HepG2 (cell line): Measurements from ENCODE around the gene TST. TPM values are rescaled to one million over a fixed set of nuclear protein-coding genes. Genes with fewer than 3 reads are reported as not detected.

Source experiments
- ATAC-seq: fragments of 200-7000 bp; cut with Tn5 transposase; 3 replicates; pipeline ENCODE4 v1.9.1; 2020; ENCODE audit warnings: mild to moderate bottlenecking, moderate library complexity
- BruUV-seq: library from RNA; stranded (reverse); fragments of 400-500 nt; replicated peaks from 2 replicates; lab custom pipeline; 2021; lab: Mats Ljungman, UMichigan
- CTCF ChIA-PET: fragments of 300-600 bp; formaldehyde crosslinking; extraction: SDS; loops from one replicate; lab custom pipeline; 2021; ENCODE audit warnings: low total read pairs, inconsistent platforms, low intra/inter-chr PET ratio; lab: Yijun Ruan, JAX
- POLR2A ChIA-PET: fragments of 350-600 bp; sonication (Branson Sonifier 250); formaldehyde crosslinking; loops from one replicate; lab custom pipeline; 2020; ENCODE audit warnings: antibody characterized with exemption, inconsistent platforms; lab: Yijun Ruan, JAX
- DNase-seq: peaks from one replicate; pipeline ENCODE4 v3.0.0-alpha.2; 2015; ENCODE audit warnings: low spot score
- FAIRE-seq: peaks from 3 replicates; lab custom pipeline; 2011; peaks lifted over from hg19 to GRCh38; lab: Jason Lieb, UNC
- H2AFZ ChIP-seq: one replicate; pipeline ENCODE4 v1.6.1; 2011; ENCODE audit warnings: low read length, inconsistent platforms
- H3K27ac ChIP-seq: fragments of 300-600 bp; 3 replicates; pipeline ENCODE4 v1.8.0; 2011; ENCODE audit warnings: mixed run types, mild to moderate bottlenecking, mixed read lengths, low read length, inconsistent platforms; ENCODE audit not compliant: insufficient read depth; ENCODE audit errors: extremely low read length
- H3K27me3 ChIP-seq, 2 experiments: fragments of 200-600 bp in 1 of 2; 2 replicates in 1 of 2; 3 replicates in 1 of 2; pipeline versions ENCODE4 v1.6.0 to v1.8.0; 2011; ENCODE audit warnings: low read length in 2 of 2, mild to moderate bottlenecking in 2 of 2, moderate library complexity in 2 of 2, inconsistent platforms in 1 of 2; ENCODE audit not compliant: insufficient read depth in 2 of 2, control insufficient read depth in 1 of 2
- H3K36me3 ChIP-seq, 2 experiments: fragments of 200-600 bp in 1 of 2; replicated peaks in 1 of 2; 2 replicates in 1 of 2; 3 replicates in 1 of 2; pipeline versions ENCODE4 v1.5.1 to v1.8.0; 2011; ENCODE audit warnings: low read length in 2 of 2, inconsistent platforms in 1 of 2; ENCODE audit not compliant: insufficient read depth in 2 of 2, control insufficient read depth in 1 of 2
- H3K4me1 ChIP-seq: 2 replicates; pipeline ENCODE4 v1.5.1; 2012; ENCODE audit warnings: low read length, inconsistent platforms; ENCODE audit not compliant: insufficient read depth
- H3K4me2 ChIP-seq: 2 replicates; pipeline ENCODE4 v1.6.0; 2011; ENCODE audit warnings: low read depth, low read length, inconsistent platforms
- H3K4me3 ChIP-seq, 3 experiments: fragments of 200-600 bp in 1 of 3; sonication (generic), shearing (Covaris generic) in 1 of 3; replicated peaks in 1 of 3; 2 replicates each; pipeline ENCODE4 v1.5.1; 2011 to 2016; ENCODE audit warnings: low read length in 3 of 3, inconsistent platforms in 2 of 3, low read depth in 2 of 3, mild to moderate bottlenecking in 2 of 3, control low read depth in 1 of 3, mixed read lengths in 1 of 3; ENCODE audit not compliant: insufficient read depth in 1 of 3
- H3K79me2 ChIP-seq: one replicate; pipeline ENCODE4 v1.6.1; 2011; ENCODE audit warnings: low read length, inconsistent platforms; ENCODE audit not compliant: insufficient read depth
- H3K9ac ChIP-seq: 2 replicates; pipeline ENCODE4 v1.6.0; 2011; ENCODE audit warnings: mild to moderate bottlenecking, low read depth, low read length, inconsistent platforms; ENCODE audit not compliant: insufficient read depth
- H3K9me3 ChIP-seq: 2 replicates; pipeline ENCODE4 v1.5.1; 2012; ENCODE audit warnings: mild to moderate bottlenecking, low read length
- H4K20me1 ChIP-seq: 2 replicates; pipeline ENCODE4 v1.6.0; 2011; ENCODE audit warnings: inconsistent platforms, mild to moderate bottlenecking, low read length, moderate library complexity; ENCODE audit not compliant: insufficient read depth
- FOXA1 ChIP-seq, 2 experiments: fragments of 450-650 bp in 1 of 2; sonication (generic) in 1 of 2; formaldehyde crosslinking in 1 of 2; IDR thresholded peaks; 2 replicates each; pipeline versions ENCODE4 v1.4.0 to v1.6.1; 2016 to 2020; ENCODE audit warnings: missing genetic modification reagents in 1 of 2
- GFI1 ChIP-seq: sonication (generic); formaldehyde crosslinking; IDR thresholded peaks from 2 replicates; pipeline ENCODE4 v1.5.0; 2020; ENCODE audit warnings: missing genetic modification reagents, mild to moderate bottlenecking, borderline replicate concordance
- HDAC6 ChIP-seq: fragments of 200-600 bp; sonication (generic); IDR thresholded peaks from 2 replicates; pipeline ENCODE4 v1.7.0; 2017; ENCODE audit warnings: mild to moderate bottlenecking, antibody characterized with exemption, low read length, low read depth
- MTERF4 ChIP-seq: sonication (generic); formaldehyde crosslinking; IDR thresholded peaks from 2 replicates; pipeline ENCODE4 v1.8.0; 2023; ENCODE audit warnings: mild to moderate bottlenecking, missing genetic modification reagents
- SP5 ChIP-seq: IDR thresholded peaks from 2 replicates; pipeline ENCODE4 v1.6.1; 2016; ENCODE audit warnings: low read depth, borderline replicate concordance
- SRSF9 ChIP-seq: fragments of 200-400 bp; formaldehyde crosslinking; IDR thresholded peaks from 2 replicates; pipeline ENCODE4 v1.6.1; 2018; ENCODE audit warnings: borderline replicate concordance, mild to moderate bottlenecking, low read depth, low read length; ENCODE audit not compliant: insufficient read depth, poor library complexity, severe bottlenecking
- SUZ12 ChIP-seq: fragments of 150-350 bp; IDR thresholded peaks from 2 replicates; pipeline ENCODE4 v1.6.1; 2014; ENCODE audit warnings: low read depth, low read length
- TBL1XR1 ChIP-seq: fragments of 150-350 bp; IDR thresholded peaks from 2 replicates; pipeline ENCODE4 v1.6.1; 2014; ENCODE audit warnings: borderline replicate concordance, low read length; ENCODE audit not compliant: partially characterized antibody
- UBTF ChIP-seq: sonication (generic); formaldehyde crosslinking; IDR thresholded peaks from 2 replicates; pipeline ENCODE4 v1.4.0; 2020; ENCODE audit warnings: mild to moderate bottlenecking, missing genetic modification reagents
- ZFYVE20 ChIP-seq: sonication (generic); formaldehyde crosslinking; IDR thresholded peaks from 2 replicates; pipeline ENCODE4 v1.8.0; 2023; ENCODE audit warnings: low read depth, mild to moderate bottlenecking, moderate library complexity, missing genetic modification reagents, borderline replicate concordance
- ZNF224 ChIP-seq: sonication (generic); formaldehyde crosslinking; IDR thresholded peaks from 2 replicates; pipeline ENCODE4 v1.5.0; 2020; ENCODE audit warnings: mild to moderate bottlenecking, missing genetic modification reagents
- ZNF296 ChIP-seq: sonication (generic); formaldehyde crosslinking; conservative IDR thresholded peaks from 2 replicates; pipeline ENCODE4 v1.5.0; 2020; ENCODE audit warnings: mild to moderate bottlenecking, missing genetic modification reagents
- ZNF44 ChIP-seq: sonication (generic); formaldehyde crosslinking; IDR thresholded peaks from 2 replicates; pipeline ENCODE4 v1.5.1; 2020; ENCODE audit warnings: mild to moderate bottlenecking, missing genetic modification reagents
- ZNF614 ChIP-seq: IDR thresholded peaks from 2 replicates; pipeline ENCODE4 v1.6.1; 2018; ENCODE audit warnings: missing biosample characterization, missing genetic modification reagents, inconsistent platforms, borderline replicate concordance
- ZNF878 ChIP-seq: sonication (generic); formaldehyde crosslinking; IDR thresholded peaks from 2 replicates; pipeline ENCODE4 v1.8.1; 2023; ENCODE audit warnings: mild to moderate bottlenecking, missing genetic modification reagents, moderate library complexity
- in situ Hi-C: cut with HindIII; loops from 2 replicates; pipeline ENCODE4 v1.10.0; 2017; ENCODE audit warnings: low pct_unique_long_range_greater_than_20kb; ENCODE audit not compliant: extremely low pct_ligation_motif_present
- intact Hi-C: fragments of 100-400 bp; cut with micrococcal nuclease; formaldehyde crosslinking; loops from one replicate; pipeline ENCODE4 v1.10.0; 2022; ENCODE audit not compliant: unreplicated experiment
- polyA plus RNA-seq, 8 experiments: library from polyadenylated mRNA; depleted of rRNA in 3 of 8; stranded (reverse) in 7 of 8; unstranded in 1 of 8; fragments of >200 nt; fragmentation: Illumina TruSeq in 4 of 8; extraction: Trizol in 4 of 8; gene quantifications; 2 replicates each; pipeline versions ENCODE4 v1.2.1 to v1.2.3, GENCODE V29; 2011 to 2016; ENCODE audit warnings: low read depth in 4 of 8, missing spikeins in 1 of 8, mixed read lengths in 1 of 8; ENCODE audit not compliant: insufficient read depth in 1 of 8
- total RNA-seq, 5 experiments: library from RNA; depleted of rRNA; stranded (reverse); fragments of >200 nt; fragmentation: Illumina TruSeq; extraction: Trizol; gene quantifications; 2 replicates each; pipeline ENCODE4 v1.2.3, GENCODE V29; 2016; ENCODE audit warnings: low read depth in 1 of 5

The TST gene
- total and polyA plus RNA-seq, 2 of the 13 experiments (the other 11 are each of a cell fraction or from before 2014, with no cell fraction given) = 44.6 to 63.6 TPM

DNA sequence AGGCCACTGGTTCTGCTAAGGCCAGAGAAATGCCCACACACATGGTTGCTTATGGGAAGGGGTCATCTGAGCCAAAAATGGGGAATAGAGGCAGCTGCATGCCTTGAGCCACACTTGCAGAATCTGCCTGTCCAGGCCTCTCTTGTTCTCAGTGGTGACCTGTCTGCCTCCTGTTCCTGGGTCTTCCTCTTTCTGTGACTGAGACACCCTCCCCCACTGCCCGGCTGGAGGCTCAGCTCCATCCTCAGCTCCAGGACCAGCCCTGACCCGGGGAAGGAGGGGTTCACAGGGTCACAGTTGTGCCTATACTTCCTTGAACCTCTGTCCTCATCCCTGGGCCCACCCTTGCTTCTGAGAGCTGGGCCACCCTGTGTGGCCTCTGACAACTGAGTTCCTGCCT, 53.6 kb downstream of the TST start (continued):
- TF ChIP-seq UBTF (CRISPR knock-in tag) = no peak
- TF ChIP-seq ZNF224 (CRISPR knock-in tag) = no peak
- TF ChIP-seq FOXA1 (IDR thresholded peaks at IDR 0.05) = no peak
- no peak for TF ChIP-seq FOXA1 (CRISPR knock-in tag; IDR thresholded peaks at IDR 0.05)
- TF ChIP-seq GFI1 (CRISPR knock-in tag) = no peak
- TF ChIP-seq ZFYVE20 (CRISPR knock-in tag) = no peak
- no peak for TF ChIP-seq ZNF614 (CRISPR knock-in tag)
- TF ChIP-seq HDAC6 = no peak

GRCh38 chr22:36964106-36964505, 55.1 kb downstream of the TST start:
- Histone ChIP-seq H3K27ac (no peak overlapping the region), H3K4me1 (no peaks in the 10 kb centered on the region), H3K4me3 (no peak overlapping the region), H3K36me3 (no peaks in the 10 kb centered on the region), H3K27me3 (peaks cover 0 to 5% of the 10 kb centered on the region in 2 experiments; a peak in 2 of 5 replicates), H3K9me3 (no peaks in the 10 kb centered on the region), H3K79me2 (no peaks in the 10 kb centered on the region), H4K20me1 (no peaks in the 10 kb centered on the region), H3K4me2 (no peak overlapping the region), H3K9ac (no peak overlapping the region), H2AFZ (no peak overlapping the region)
- ChIA-PET POLR2A (no interaction called here), CTCF (no interaction called here)
- ATAC-seq (no peak), DNase-seq (no peak), FAIRE-seq (no peak)
- no peak for TF ChIP-seq MTERF4 (CRISPR knock-in tag)
- TF ChIP-seq ZNF44 (CRISPR knock-in tag) = no peak
- TF ChIP-seq SRSF9 = no peak
- no peak for TF ChIP-seq SP5 (CRISPR knock-in tag)
- no peak for TF ChIP-seq ZNF878 (CRISPR knock-in tag)
- TF ChIP-seq SUZ12 = no peak
- TF ChIP-seq TBL1XR1 = no peak
- TF ChIP-seq ZNF296 (CRISPR knock-in tag) = no peak
- intact Hi-C loops (no loop called here), in situ Hi-C loops (no loop called here)
- BruUV-seq = no TSS peak
